H1 (cell line): ENCODE measurements around the gene PDIA5. TPM values are rescaled to one million over a fixed set of nuclear protein-coding genes. Genes with fewer than 3 reads are reported as not detected.

ENCODE experiments used
- CTCF ChIA-PET: fragments of 300-600 bp; sonication (Branson Sonifier 250); formaldehyde crosslinking; loops from one replicate; lab custom pipeline; 2021; ENCODE audit not compliant: partially characterized antibody; lab: Charles Lee
- POLR2A ChIA-PET: fragments of 300-600 bp; sonication (Branson Sonifier 250); formaldehyde crosslinking; loops from one replicate; lab custom pipeline; 2021; ENCODE audit warnings: inconsistent platforms; ENCODE audit not compliant: partially characterized antibody; lab: Charles Lee
- DNase-seq, 2 experiments: peaks; one replicate each; pipeline versions ENCODE4 v3.0.0 to v3.0.0-alpha.2; 2010 to 2022; ENCODE audit warnings: low spot score in 2 of 2, low read depth in 1 of 2, mixed read lengths in 1 of 2
- FAIRE-seq: peaks from 2 replicates; lab custom pipeline; 2011; peaks lifted over from hg19 to GRCh38; lab: Jason Lieb, UNC
- H2AFZ ChIP-seq: 2 replicates; pipeline ENCODE4 v1.8.1; 2012; ENCODE audit warnings: low read length, inconsistent platforms
- H2AK5ac ChIP-seq: 2 replicates; pipeline ENCODE4 v1.6.1; 2013; ENCODE audit warnings: low read depth, low read length
- H2BK120ac ChIP-seq: replicated peaks from 2 replicates; pipeline ENCODE3; 2013; ENCODE audit warnings: low read depth, low read length, inconsistent platforms
- H2BK12ac ChIP-seq: 2 replicates; pipeline ENCODE4 v1.6.1; 2013; ENCODE audit warnings: low read depth, low read length
- H2BK15ac ChIP-seq: 2 replicates; pipeline ENCODE4 v1.6.1; 2013; ENCODE audit warnings: low read length
- H2BK20ac ChIP-seq: 2 replicates; pipeline ENCODE4 v1.6.1; 2013; ENCODE audit warnings: low read length
- H2BK5ac ChIP-seq: 2 replicates; pipeline ENCODE4 v1.6.1; 2013; ENCODE audit warnings: low read depth, low read length
- H3K14ac ChIP-seq: 2 replicates; pipeline ENCODE4 v1.6.1; 2013; ENCODE audit warnings: inconsistent platforms; ENCODE audit not compliant: insufficient read length
- H3K18ac ChIP-seq: 2 replicates; pipeline ENCODE4 v1.6.1; 2013; ENCODE audit warnings: low read length; ENCODE audit errors: extremely low read depth
- H3K23ac ChIP-seq: 2 replicates; pipeline ENCODE4 v1.6.1; 2013; ENCODE audit warnings: inconsistent platforms; ENCODE audit not compliant: insufficient read length
- H3K23me2 ChIP-seq: 2 replicates; pipeline ENCODE4 v1.6.1; 2013; ENCODE audit warnings: low read depth, low read length
- H3K27ac ChIP-seq: 2 replicates; pipeline ENCODE4 v1.6.1; 2011; ENCODE audit warnings: low read depth, low read length, inconsistent platforms
- H3K27me3 ChIP-seq, 4 experiments: replicated peaks in 1 of 4; 1 replicate in 1 of 4; 2 replicates in 3 of 4; pipeline versions ENCODE4 v1.6.1 to v1.8.1; 2011 to 2013; ENCODE audit warnings: low read length in 3 of 4, mild to moderate bottlenecking in 3 of 4, inconsistent platforms in 2 of 4, mixed read lengths in 2 of 4, moderate library complexity in 1 of 4; ENCODE audit not compliant: control insufficient read depth in 3 of 4, insufficient read depth in 3 of 4; ENCODE audit errors: extremely low read depth in 1 of 4
- H3K36me3 ChIP-seq, 4 experiments: 2 replicates each; pipeline versions ENCODE4 v1.6.1 to v1.8.1; 2011 to 2013; ENCODE audit warnings: mild to moderate bottlenecking in 4 of 4, low read length in 3 of 4, moderate library complexity in 2 of 4, control low read depth in 1 of 4, inconsistent platforms in 1 of 4; ENCODE audit not compliant: insufficient read depth in 4 of 4, control insufficient read depth in 2 of 4
- H3K4ac ChIP-seq: replicated peaks from 2 replicates; pipeline ENCODE3; 2013; ENCODE audit warnings: low read length, low read depth, mixed read lengths, inconsistent platforms; ENCODE audit not compliant: insufficient read length
- H3K4me1 ChIP-seq, 4 experiments: replicated peaks in 1 of 4; 1 replicate in 1 of 4; 2 replicates in 3 of 4; pipeline versions ENCODE4 v1.6.1 to v1.8.1; 2011 to 2013; ENCODE audit warnings: low read length in 3 of 4, inconsistent platforms in 2 of 4, mixed read lengths in 1 of 4; ENCODE audit not compliant: insufficient read depth in 4 of 4, control insufficient read depth in 3 of 4
- H3K4me2 ChIP-seq, 2 experiments: 2 replicates each; pipeline versions ENCODE4 v1.6.1 to v1.8.1; 2011 to 2013; ENCODE audit warnings: low read depth in 2 of 2, low read length in 2 of 2, control low read depth in 1 of 2, inconsistent platforms in 1 of 2, mild to moderate bottlenecking in 1 of 2; ENCODE audit not compliant: insufficient read depth in 1 of 2
- H3K4me3 ChIP-seq, 4 experiments: fragments of 200-600, 300-600 bp in 1 of 4; sonication (generic), shearing (Covaris generic), sonication (Bioruptor Twin) in 1 of 4; 2 replicates each; pipeline versions ENCODE4 v1.5.1 to v1.8.1; 2011 to 2016; ENCODE audit warnings: low read length in 4 of 4, low read depth in 3 of 4, control low read depth in 2 of 4, inconsistent platforms in 2 of 4, mild to moderate bottlenecking in 2 of 4, mixed read lengths in 1 of 4, moderate library complexity in 1 of 4; ENCODE audit not compliant: insufficient read depth in 2 of 4; ENCODE audit errors: extremely low read depth in 1 of 4
- H3K56ac ChIP-seq: replicated peaks from 2 replicates; pipeline ENCODE3; 2013; ENCODE audit warnings: low read depth, mild to moderate bottlenecking, mixed read lengths, low read length, inconsistent platforms; ENCODE audit not compliant: insufficient read length
- H3K79me1 ChIP-seq: 2 replicates; pipeline ENCODE4 v1.6.1; 2013; ENCODE audit warnings: low read depth, low read length, control low read depth
- H3K79me2 ChIP-seq, 2 experiments: 2 replicates each; pipeline versions ENCODE4 v1.6.1 to v1.8.1; 2012 to 2013; ENCODE audit warnings: low read length in 2 of 2, mild to moderate bottlenecking in 2 of 2, inconsistent platforms in 1 of 2; ENCODE audit not compliant: insufficient read depth in 2 of 2, control insufficient read depth in 1 of 2
- H3K9ac ChIP-seq, 4 experiments: replicated peaks in 1 of 4; 1 replicate in 1 of 4; 2 replicates in 3 of 4; pipeline versions ENCODE4 v1.6.1 to v1.8.1; 2011 to 2013; ENCODE audit warnings: low read depth in 3 of 4, low read length in 3 of 4, control low read depth in 2 of 4, mild to moderate bottlenecking in 2 of 4, moderate library complexity in 2 of 4, inconsistent platforms in 1 of 4; ENCODE audit errors: extremely low read depth in 1 of 4
- H3K9me3 ChIP-seq, 2 experiments: 2 replicates each; pipeline versions ENCODE4 v1.6.1 to v1.8.1; 2012 to 2013; ENCODE audit warnings: mild to moderate bottlenecking in 2 of 2, moderate library complexity in 2 of 2, control low read depth in 1 of 2, inconsistent platforms in 1 of 2, low read depth in 1 of 2, low read length in 1 of 2, mixed read lengths in 1 of 2; ENCODE audit not compliant: insufficient read depth in 2 of 2
- H4K20me1 ChIP-seq, 2 experiments: replicated peaks in 1 of 2; 2 replicates each; pipeline versions ENCODE3 to v1.8.1; 2011 to 2013; ENCODE audit warnings: inconsistent platforms in 2 of 2, low read length in 2 of 2, mild to moderate bottlenecking in 1 of 2; ENCODE audit not compliant: insufficient read depth in 2 of 2, control insufficient read depth in 1 of 2
- H4K5ac ChIP-seq: 2 replicates; pipeline ENCODE4 v1.6.1; 2013; ENCODE audit warnings: low read length, low read depth, mixed read lengths, inconsistent platforms; ENCODE audit not compliant: insufficient read length
- H4K8ac ChIP-seq: 2 replicates; pipeline ENCODE4 v1.8.0; 2013; ENCODE audit warnings: mild to moderate bottlenecking, moderate library complexity, low read length, inconsistent platforms; ENCODE audit not compliant: insufficient read depth; ENCODE audit errors: extremely low read depth
- H4K91ac ChIP-seq: replicated peaks from 2 replicates; pipeline ENCODE3; 2013; ENCODE audit warnings: low read length, mixed read lengths, inconsistent platforms; ENCODE audit not compliant: insufficient read length
- CTCF ChIP-seq, 3 experiments: IDR thresholded peaks; 1 replicate in 2 of 3; 2 replicates in 1 of 3; pipeline versions ENCODE4 v1.5.1 to v1.6.1; 2011; ENCODE audit warnings: low read length in 3 of 3, mild to moderate bottlenecking in 3 of 3, inconsistent platforms in 2 of 3, low read depth in 1 of 3, moderate library complexity in 1 of 3; ENCODE audit not compliant: insufficient read depth in 1 of 3; ENCODE audit errors: control extremely low read depth in 1 of 3
- HDAC6 ChIP-seq: IDR thresholded peaks from one replicate; pipeline ENCODE4 v1.7.1; 2012; ENCODE audit warnings: low read depth, mild to moderate bottlenecking, inconsistent platforms, low read length, moderate library complexity
- RAD21 ChIP-seq, 2 experiments: IDR thresholded peaks in 1 of 2; conservative IDR thresholded peaks in 1 of 2; 2 replicates each; pipeline ENCODE4 v1.6.1; 2011; ENCODE audit warnings: low read depth in 2 of 2, low read length in 2 of 2, improper control_type of control experiment in 1 of 2, inconsistent platforms in 1 of 2, mild to moderate bottlenecking in 1 of 2, moderate library complexity in 1 of 2
- SIN3A ChIP-seq, 2 experiments: IDR thresholded peaks in 1 of 2; conservative IDR thresholded peaks in 1 of 2; 2 replicates each; pipeline ENCODE4 v1.6.1; 2011 to 2012; ENCODE audit warnings: low read length in 2 of 2, improper control_type of control experiment in 1 of 2, low read depth in 1 of 2, mild to moderate bottlenecking in 1 of 2
- WGBS, 2 experiments: shearing (Covaris generic) in 1 of 2; methylation state at CpG; one replicate each; pipeline versions ENCODE4 v1.1.6 to v1.1.7; 2013 to 2015; ENCODE audit warnings: low lambda C conversion rate in 2 of 2, mixed read lengths in 2 of 2, inconsistent platforms in 1 of 2, low coverage in 1 of 2, missing lambda C conversion rate in 1 of 2; ENCODE audit not compliant: insufficient replicate concordance in 2 of 2, insufficient coverage in 1 of 2, insufficient read length in 1 of 2; ENCODE audit errors: extremely low coverage in 1 of 2, missing lambda C conversion rate in 1 of 2; 5-methylcytosine and 5-hydroxymethylcytosine counted together
- polyA plus RNA-seq, 7 experiments: library from polyadenylated mRNA; depleted of rRNA in 3 of 7; stranded (reverse) in 5 of 7; unstranded in 2 of 7; fragments of >200 nt in 5 of 7; fragments of 200-250 nt in 2 of 7; gene quantifications; 1 replicate in 5 of 7; 2 replicates in 1 of 7; 4 replicates in 1 of 7; pipeline versions ENCODE4 v1.2.1 to v1.2.3, GENCODE V29; 2011 to 2013; ENCODE audit warnings: missing spikeins in 2 of 7, mixed read lengths in 2 of 7
- total RNA-seq: library from RNA; stranded (reverse); fragmentation: NEBNext Ultra II Directional; extraction: Animal tissue kit (Norgen Biotek cat#: 25700); gene quantifications from 2 replicates; pipeline ENCODE4 v1.2.1, GENCODE V29; 2021

PDIA5 gene
- total and polyA plus RNA-seq, 2 of the 8 experiments (the other 6 are each of a cell fraction or from before 2014, with no cell fraction given) = 18.2 to 32.8 TPM

- no peak overlapping the region for H3K18ac ChIP-seq
- 87% methylated on average over 8 of the region's 8 CpGs; no CpG with 5 or more reads in 1 of the 2 experiments for WGBS, 2 experiments
- H3K36me3 ChIP-seq = no peaks in the 10 kb centered on the region
- POLR2A ChIA-PET = interaction anchor here (1.2 kb wide), 1 partner anchor 94 kb away, joined by 3 read pairs; no protein-coding TSS in a partner anchor
- H2BK12ac ChIP-seq = no peak overlapping the region
- H3K9me3 ChIP-seq = no peaks in the 10 kb centered on the region
- no peak overlapping the region for H3K4me3 ChIP-seq
- no peak overlapping the region for H4K91ac ChIP-seq
- no peak overlapping the region for H2BK5ac ChIP-seq
- TF ChIP-seq CTCF (IDR thresholded peaks at IDR 0.05; ENCODE audit: control extremely low read depth in 1 of 3, insufficient read depth in 1 of 3, low read depth in 1 of 3, low read length in 3 of 3) = peak in 1 of 3 experiments; percentile 6; a peak in 1 of 4 replicates
- peak; percentile 19 to 31; a peak in 3 of 4 replicates for TF ChIP-seq RAD21 (IDR thresholded peaks at IDR 0.05 in 1 of 2, conservative IDR thresholded peaks at IDR 0.05 in 1 of 2; ENCODE audit: low read depth in 2 of 2, low read length in 2 of 2)
- TF ChIP-seq SIN3A (conservative IDR thresholded peaks at IDR 0.05 in 1 of 2, IDR thresholded peaks at IDR 0.05 in 1 of 2; ENCODE audit: low read depth in 1 of 2, low read length in 2 of 2) = no peak
- no peak for TF ChIP-seq HDAC6
- H3K23me2 ChIP-seq = no peaks in the 10 kb centered on the region
- H2BK15ac ChIP-seq = no peak overlapping the region
- no peak overlapping the region for H3K9ac ChIP-seq
- no peak for DNase-seq
- H3K56ac ChIP-seq = no peak overlapping the region
- H2BK120ac ChIP-seq = no peak overlapping the region
- H4K20me1 ChIP-seq = no peaks in the 10 kb centered on the region
- H3K4me1 ChIP-seq = no peaks in the 10 kb centered on the region
- no peak for FAIRE-seq
- H2BK20ac ChIP-seq = no peak overlapping the region
- H3K4ac ChIP-seq = no peak overlapping the region
- no peak overlapping the region for H3K14ac ChIP-seq
- H4K5ac ChIP-seq = no peak overlapping the region
- H3K27ac ChIP-seq = no peak overlapping the region
- no peak overlapping the region for H2AFZ ChIP-seq
- H3K23ac ChIP-seq = no peak overlapping the region
- H4K8ac ChIP-seq = no peak overlapping the region
- no peak overlapping the region for H2AK5ac ChIP-seq
- CTCF ChIA-PET = interaction anchor here (0.7 to 1.7 kb wide), 3 partner anchors 26 to 94 kb away, joined by 3 to 5 read pairs (median 5); no protein-coding TSS in a partner anchor
- H3K79me1 ChIP-seq = no peaks in the 10 kb centered on the region
- H3K4me2 ChIP-seq = no peak overlapping the region
- no peaks in the 10 kb centered on the region for H3K79me2 ChIP-seq
- H3K27me3 ChIP-seq = peaks cover 0 to 2% (median 0%) of the 10 kb centered on the region in 4 experiments; a peak in 2 of 7 replicates
These were observed 30.3 kb upstream of the PDIA5 start for GRCh38 chr3:123036352-123037014.
